Activated T-cell treated with anti-CD3 and anti-CD28 coated beads, Interleukin-2, amount 50 U/mL, for 4 hours (primary cell): ENCODE results near the gene KIAA1671. TPM values are rescaled to one million over a fixed set of nuclear protein-coding genes. Genes with fewer than 3 reads are reported as not detected.

ENCODE experiments used
- ATAC-seq, 2 donors: fragments of 200-7000 bp; cut with Tn5 transposase; one replicate each; pipeline ENCODE4 v1.10.0; 2021
- DNase-seq: peaks from one replicate; pipeline ENCODE4 v3.0.0-alpha.2; 2020
- H3K27me3 Mint-ChIP-seq: one replicate; pipeline ENCODE4 v1.8.0; 2021; ENCODE audit warnings: low read depth, mixed read lengths
- H3K36me3 Mint-ChIP-seq: one replicate; pipeline ENCODE4 v1.8.0; 2022; ENCODE audit warnings: mixed read lengths; ENCODE audit not compliant: insufficient read depth
- H3K4me1 Mint-ChIP-seq: one replicate; pipeline ENCODE4 v1.8.0; 2021; ENCODE audit warnings: low read depth, mixed read lengths
- H3K4me3 Mint-ChIP-seq: one replicate; pipeline ENCODE4 v1.8.0; 2021; ENCODE audit warnings: mild to moderate bottlenecking, moderate library complexity, mixed read lengths
- H3K9me3 Mint-ChIP-seq: one replicate; pipeline ENCODE4 v1.8.0; 2021; ENCODE audit warnings: mixed read lengths
- total RNA-seq, 3 donors: library from RNA; stranded (reverse); gene quantifications; one replicate each; pipeline ENCODE4 v1.2.1, GENCODE V29; 2021

Gene KIAA1671
- total RNA-seq, 3 donors from 2014 or later: 4.0 to 9.7 (median 7.3) TPM

DNA sequence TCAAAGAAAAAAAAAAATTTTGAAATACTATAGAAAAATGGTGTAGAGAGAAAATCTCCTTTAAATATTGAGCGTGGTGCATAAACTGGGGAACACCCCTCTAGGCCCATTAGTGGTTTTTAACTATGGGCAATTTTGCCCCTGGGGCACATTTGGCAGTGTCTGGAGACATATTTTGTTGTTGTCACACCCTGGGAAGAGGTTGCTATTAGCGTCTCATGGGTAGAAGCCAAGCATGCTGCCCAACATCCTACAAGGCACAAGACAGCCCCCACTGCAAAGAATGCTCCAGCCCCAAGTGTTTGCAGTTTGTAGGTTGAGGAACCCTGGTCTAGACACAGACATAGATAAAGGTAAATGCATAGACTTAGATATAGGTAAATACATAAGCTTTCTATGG, 92.6 kb downstream of the KIAA1671 start:
- Mint-ChIP-seq H3K27me3 (no peaks in the 10 kb centered on the region), H3K4me3 (no peak overlapping the region), H3K9me3 (no peaks in the 10 kb centered on the region)

DNA sequence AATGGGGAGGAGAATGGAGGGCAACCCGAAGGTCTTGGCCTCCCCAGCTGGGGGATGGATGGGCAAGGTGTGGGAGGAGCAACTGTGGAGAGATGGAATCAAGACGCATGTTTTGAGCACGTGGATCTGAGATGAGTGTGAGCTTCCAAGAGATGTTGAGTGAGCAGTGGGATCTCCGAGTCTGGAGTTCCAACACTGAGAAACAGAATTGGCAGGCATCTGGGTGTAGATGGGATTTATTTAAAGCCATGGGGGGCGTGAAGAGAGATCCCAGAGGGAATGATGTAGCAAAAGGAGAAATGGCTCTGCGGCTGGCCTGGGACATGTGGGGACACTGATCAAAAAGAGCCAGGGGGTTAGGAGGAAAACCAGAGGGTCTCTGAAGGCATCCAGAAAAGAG, 95.6 kb downstream of the KIAA1671 start:
- Mint-ChIP-seq H3K36me3 (no peaks in the 10 kb centered on the region), H3K9me3 (peaks cover 9% of the 10 kb centered on the region), H3K27me3 (no peaks in the 10 kb centered on the region), H3K4me3 (no peak overlapping the region), H3K4me1 (no peaks in the 10 kb centered on the region)
- ATAC-seq (no peak), DNase-seq (no peak)

More for the DNA sequence above, 92.6 kb downstream of the KIAA1671 start:
- no peak for DNase-seq
- Mint-ChIP-seq H3K36me3 (no peaks in the 10 kb centered on the region), H3K4me1 (no peaks in the 10 kb centered on the region)
- ATAC-seq: no peak

GRCh38 chr22:25048659-25049647, 96.4 kb downstream of the KIAA1671 start:
- H3K27me3 Mint-ChIP-seq: no peaks in the 10 kb centered on the region
- no peaks in the 10 kb centered on the region for H3K36me3 Mint-ChIP-seq
- peak; percentile 87 to 90 for ATAC-seq
- DNase-seq: peak; percentile 66
- no peak overlapping the region for H3K4me3 Mint-ChIP-seq
- no peaks in the 10 kb centered on the region for H3K4me1 Mint-ChIP-seq
- H3K9me3 Mint-ChIP-seq: peaks cover 9% of the 10 kb centered on the region

DNA sequence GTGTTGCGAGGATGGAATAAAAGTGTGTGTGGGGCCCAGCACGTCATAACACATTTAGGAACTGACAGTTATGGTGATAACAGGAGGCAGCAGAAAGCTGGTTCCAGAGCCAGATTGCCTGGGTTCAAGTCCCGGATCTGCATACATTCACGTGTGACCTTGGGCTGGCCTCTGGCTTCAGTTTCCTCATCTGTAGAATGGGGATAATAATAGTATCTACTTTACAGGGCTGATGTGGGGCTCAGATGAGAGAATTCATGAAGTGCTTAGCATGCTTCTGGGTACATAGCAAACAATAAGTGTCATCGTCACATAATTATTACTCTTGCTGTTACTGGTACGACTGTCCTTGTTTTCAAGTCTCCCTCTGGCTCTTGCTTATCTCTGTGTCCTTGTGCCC, 97.3 kb downstream of the KIAA1671 start:
- H3K9me3 Mint-ChIP-seq: peaks cover 9% of the 10 kb centered on the region
- H3K4me3 Mint-ChIP-seq: no peak overlapping the region
- H3K27me3 Mint-ChIP-seq: no peaks in the 10 kb centered on the region
- H3K36me3 Mint-ChIP-seq: no peaks in the 10 kb centered on the region
- H3K4me1 Mint-ChIP-seq: peaks cover 6% of the 10 kb centered on the region
- no peak for DNase-seq
- no peak for ATAC-seq

GRCh38 chr22:25050566-25050965, 98.0 kb downstream of the KIAA1671 start:
- DNase-seq (no peak), ATAC-seq (no peak)
- Mint-ChIP-seq H3K36me3 (no peaks in the 10 kb centered on the region), H3K4me3 (no peak overlapping the region), H3K27me3 (no peaks in the 10 kb centered on the region), H3K9me3 (peaks cover 9% of the 10 kb centered on the region), H3K4me1 (peaks cover 11% of the 10 kb centered on the region)

DNA sequence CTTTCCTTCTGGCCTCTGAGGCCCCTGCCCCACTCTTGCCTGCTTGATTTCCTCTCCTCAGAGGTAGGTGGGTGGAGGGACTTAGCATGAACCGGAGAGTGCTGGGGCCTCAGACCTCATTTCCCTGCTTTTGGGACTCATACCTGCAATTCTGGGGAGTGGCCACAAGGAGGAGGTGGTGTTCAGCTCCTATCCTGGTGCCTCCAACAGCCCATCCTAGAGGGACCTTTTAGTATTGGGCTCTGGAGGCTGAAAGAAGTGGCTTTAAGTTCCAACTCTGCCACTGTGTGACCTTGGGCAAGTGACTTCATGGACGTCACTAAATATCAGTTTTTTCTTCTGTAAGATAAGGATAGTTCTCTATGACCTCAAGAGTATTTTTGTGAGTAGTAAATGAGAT, 98.6 kb downstream of the KIAA1671 start:
- Mint-ChIP-seq H3K36me3 (no peaks in the 10 kb centered on the region), H3K9me3 (peaks cover 9% of the 10 kb centered on the region), H3K4me3 (no peak overlapping the region), H3K4me1 (peaks cover 11% of the 10 kb centered on the region), H3K27me3 (no peaks in the 10 kb centered on the region)
- no peak for DNase-seq
- ATAC-seq: no peak

- peaks cover under 1% of the 10 kb centered on the region for H3K27me3 Mint-ChIP-seq
- no peaks in the 10 kb centered on the region for H3K36me3 Mint-ChIP-seq
- no peak for ATAC-seq
- H3K9me3 Mint-ChIP-seq: peaks cover 9% of the 10 kb centered on the region
- H3K4me1 Mint-ChIP-seq: peaks cover 14% of the 10 kb centered on the region
- DNase-seq: no peak
- H3K4me3 Mint-ChIP-seq: no peak overlapping the region
Measured at GRCh38 chr22:25051983-25052710, 99.6 kb downstream of the KIAA1671 start.

GRCh38 chr22:25053153-25053805, 100.8 kb downstream of the KIAA1671 start:
- Mint-ChIP-seq H3K27me3 (peaks cover 3% of the 10 kb centered on the region), H3K9me3 (peaks cover 9% of the 10 kb centered on the region), H3K36me3 (no peaks in the 10 kb centered on the region), H3K4me3 (no peak overlapping the region), H3K4me1 (peaks cover 17% of the 10 kb centered on the region)
- ATAC-seq (no peak), DNase-seq (no peak)

GRCh38 chr22:25054943-25055511, 102.5 kb downstream of the KIAA1671 start:
- DNase-seq (no peak), ATAC-seq (peak; percentile 81 to 83)
- peaks cover 9% of the 10 kb centered on the region for H3K9me3 Mint-ChIP-seq
- H3K27me3 Mint-ChIP-seq: peaks cover 3% of the 10 kb centered on the region
- H3K4me1 Mint-ChIP-seq: peaks cover 25% of the 10 kb centered on the region
- no peaks in the 10 kb centered on the region for H3K36me3 Mint-ChIP-seq
- no peak overlapping the region for H3K4me3 Mint-ChIP-seq

DNA sequence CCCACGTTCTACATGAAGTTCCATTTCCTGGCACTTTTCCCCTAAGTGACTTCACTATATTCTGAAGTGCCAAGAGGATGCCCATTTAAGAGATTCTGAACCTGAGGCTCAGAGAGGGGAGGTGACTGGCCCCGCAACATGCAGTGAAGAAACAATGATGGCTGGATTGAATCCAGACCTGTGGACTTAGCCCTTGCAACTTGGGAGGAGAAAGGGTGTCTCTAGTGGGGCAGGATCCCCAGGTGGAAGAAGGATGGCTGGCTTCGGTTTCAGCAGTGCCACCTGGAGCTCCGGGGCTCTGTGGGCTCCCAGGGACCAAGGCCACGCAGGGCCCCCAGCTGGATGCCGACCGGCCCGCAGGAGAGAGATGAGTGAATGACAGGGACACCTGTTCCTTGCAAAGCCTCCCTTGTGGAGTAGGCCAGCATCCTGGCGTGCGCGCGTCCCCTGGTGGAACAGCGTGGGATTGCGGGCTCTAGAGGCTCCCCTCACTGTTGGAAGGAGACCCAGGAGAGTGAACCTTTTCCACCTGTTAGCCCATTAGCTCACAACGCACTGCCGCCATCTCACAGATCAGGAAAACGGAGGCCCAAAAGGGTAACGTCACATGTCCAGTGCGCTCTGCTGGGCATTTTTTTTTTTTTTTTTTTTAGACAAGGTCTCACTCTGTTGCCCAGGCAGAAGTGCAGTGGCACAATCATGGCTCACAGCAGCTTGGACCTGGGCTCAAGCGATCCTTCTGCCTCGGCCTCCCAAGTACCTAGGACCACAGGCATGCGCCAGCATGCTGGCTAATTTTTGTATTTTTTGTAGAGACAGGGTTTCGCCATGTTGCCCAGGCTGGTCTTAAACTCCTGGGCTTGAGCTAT, 104.7 kb downstream of the KIAA1671 start:
- H3K4me1 Mint-ChIP-seq: peaks cover 45% of the 10 kb centered on the region

GRCh38 chr22:25059438-25059837, 106.9 kb downstream of the KIAA1671 start:
- H3K27me3 Mint-ChIP-seq: peaks cover 3% of the 10 kb centered on the region
- no peaks in the 10 kb centered on the region for H3K9me3 Mint-ChIP-seq
- no peaks in the 10 kb centered on the region for H3K36me3 Mint-ChIP-seq
- DNase-seq: no peak
- peaks cover 59% of the 10 kb centered on the region for H3K4me1 Mint-ChIP-seq
- ATAC-seq: no peak
- H3K4me3 Mint-ChIP-seq: no peak overlapping the region

More for the DNA sequence above, 104.7 kb downstream of the KIAA1671 start:
- DNase-seq: peak; percentile 71
- peak; percentile 32 to 48 for ATAC-seq
- Mint-ChIP-seq H3K4me3 (no peak overlapping the region), H3K27me3 (peaks cover 3% of the 10 kb centered on the region), H3K9me3 (no peaks in the 10 kb centered on the region), H3K36me3 (no peaks in the 10 kb centered on the region)

- H3K4me3 Mint-ChIP-seq: peak overlapping the region; percentile 24
- no peaks in the 10 kb centered on the region for H3K9me3 Mint-ChIP-seq
Measured at GRCh38 chr22:25060522-25061071, 108.1 kb downstream of the KIAA1671 start.

DNA sequence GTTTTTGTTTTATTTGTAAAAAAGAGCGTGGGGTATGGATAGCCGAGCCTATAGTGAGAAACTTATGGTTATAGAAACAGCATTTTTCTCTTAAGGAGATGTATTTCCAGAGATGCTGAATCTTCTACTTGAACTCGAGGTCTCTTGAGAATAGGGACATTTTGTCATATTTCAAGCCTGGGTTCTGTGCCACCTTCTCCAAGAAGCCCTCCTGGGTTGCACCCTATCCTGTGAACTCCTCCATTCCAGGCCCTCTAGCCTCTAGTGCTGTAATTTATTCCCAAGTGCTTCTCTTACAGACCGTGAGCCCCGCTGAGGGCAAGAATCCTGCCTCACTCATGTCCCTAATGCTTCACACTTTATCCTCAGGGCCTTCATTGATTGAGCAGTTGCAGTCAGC, 108.6 kb downstream of the KIAA1671 start:
- no peaks in the 10 kb centered on the region for H3K36me3 Mint-ChIP-seq
- H3K27me3 Mint-ChIP-seq: peaks cover 3% of the 10 kb centered on the region
- DNase-seq (no peak), ATAC-seq (no peak)
- H3K9me3 Mint-ChIP-seq: no peaks in the 10 kb centered on the region
- H3K4me1 Mint-ChIP-seq: peaks cover 58% of the 10 kb centered on the region
- H3K4me3 Mint-ChIP-seq: no peak overlapping the region

More at GRCh38 chr22:25060522-25061071, 108.1 kb downstream of the KIAA1671 start:
- H3K27me3 Mint-ChIP-seq: peaks cover 3% of the 10 kb centered on the region
- DNase-seq (no peak), ATAC-seq (peak; percentile 83 to 84)
- peaks cover 57% of the 10 kb centered on the region for H3K4me1 Mint-ChIP-seq
- H3K36me3 Mint-ChIP-seq: no peaks in the 10 kb centered on the region
